Stimulated activated CD8-positive, alpha-beta memory T cell treated with anti-CD3 and anti-CD28 coated beads, Interleukin-2, amount 100 ng/mL, for 48 hours (primary cell): ENCODE results near the gene NRROS.
"Not testable (repeated sequence)": the region's sequence is repeated elsewhere in the genome, so short reads cannot be mapped to it uniquely, and the experiment has no call there.

Experiments used
- DNase-seq, 2 donors: peaks; one replicate each; pipeline ENCODE4 v3.0.0-alpha.2; 2020; ENCODE audit warnings: low read depth in 2 of 2

The NRROS gene

DNA sequence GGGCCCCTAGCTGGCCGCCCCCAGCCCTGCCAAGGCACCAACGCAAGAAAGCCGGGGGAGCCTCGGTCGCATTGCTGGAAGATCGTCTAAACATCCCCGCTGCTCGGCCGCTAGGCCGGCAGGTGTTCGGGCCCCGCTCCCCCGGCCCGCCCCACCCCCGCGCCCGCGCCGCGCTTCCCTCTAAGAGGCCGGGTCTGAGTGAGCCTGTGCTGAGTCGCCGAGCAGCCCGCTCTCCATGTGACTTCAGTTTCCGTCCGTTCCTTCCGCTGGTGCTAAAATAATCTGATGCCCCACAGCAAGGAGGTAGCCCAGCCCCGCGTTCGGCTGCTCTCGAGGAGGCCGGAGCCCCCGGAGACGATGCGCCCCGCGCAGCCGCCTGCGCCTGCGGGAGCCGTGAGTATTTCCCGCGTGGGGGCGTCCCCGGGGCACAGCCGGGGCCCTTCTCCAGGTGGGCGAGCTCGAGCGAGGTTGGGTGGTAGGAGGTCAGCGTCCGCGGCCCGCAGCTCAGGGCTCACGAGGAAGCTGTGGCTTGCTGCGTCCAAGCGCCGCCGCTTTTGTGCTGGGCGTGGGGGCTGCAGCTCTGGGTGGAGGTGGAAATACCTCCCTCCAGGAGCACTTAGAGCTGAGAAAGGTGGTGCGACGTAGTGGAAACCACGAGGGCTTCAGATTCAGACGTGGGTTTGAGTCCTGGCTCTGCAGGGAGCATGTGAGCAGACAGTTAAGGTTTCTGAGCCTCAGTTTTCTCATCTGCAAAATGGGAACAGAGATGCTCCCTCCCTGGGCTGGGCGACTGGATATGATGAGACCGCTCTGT is at the start of gene NRROS:
Gene NRROS, plus strand, starts transcription at position 212 of the 814 bp plus-strand sequence. CDS start 14,846 bp downstream, outside the sequence.
- peak; percentile 55 to 60 for DNase-seq

DNA sequence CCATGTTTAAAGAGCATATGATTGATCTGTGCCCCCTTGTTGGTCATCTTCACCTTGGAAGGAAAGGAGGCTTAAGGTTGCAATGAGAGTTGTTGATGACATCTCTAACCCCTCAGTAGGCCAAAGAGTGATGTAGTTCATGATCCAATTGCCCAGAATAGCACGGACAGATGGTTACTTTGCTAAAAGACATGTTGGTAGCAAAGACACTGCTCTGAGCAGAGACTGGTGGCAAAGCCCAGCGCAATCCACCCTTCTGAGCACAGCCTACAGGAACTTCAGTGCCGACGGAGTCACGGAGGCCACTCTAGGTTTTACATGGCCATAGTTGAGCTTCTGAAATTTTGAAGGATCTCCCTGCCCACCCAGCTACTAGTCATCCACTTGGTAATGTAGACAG is 49.2 kb upstream of the NRROS start:
- no peak for DNase-seq

DNA sequence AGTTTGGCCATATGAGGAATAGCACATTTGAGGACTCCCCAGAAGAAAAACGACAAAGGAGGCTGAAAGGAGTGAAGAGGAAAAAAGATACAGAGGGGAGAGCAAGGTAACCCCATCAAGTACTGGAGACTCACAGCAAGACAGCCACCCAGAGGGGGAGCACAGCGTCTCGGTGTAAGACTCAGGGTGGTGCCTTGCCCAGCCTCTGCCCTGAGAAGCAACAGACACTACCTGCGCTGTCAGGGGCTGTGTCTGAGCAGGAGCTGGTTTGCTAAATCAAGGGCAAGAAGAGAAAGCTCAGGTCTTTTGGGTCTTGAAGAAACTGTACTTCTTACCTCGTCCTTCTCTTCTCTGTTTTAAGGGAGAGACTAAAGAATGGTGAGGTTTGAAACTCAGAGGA is 43.1 kb upstream of the NRROS start:
- DNase-seq = no peak

DNA sequence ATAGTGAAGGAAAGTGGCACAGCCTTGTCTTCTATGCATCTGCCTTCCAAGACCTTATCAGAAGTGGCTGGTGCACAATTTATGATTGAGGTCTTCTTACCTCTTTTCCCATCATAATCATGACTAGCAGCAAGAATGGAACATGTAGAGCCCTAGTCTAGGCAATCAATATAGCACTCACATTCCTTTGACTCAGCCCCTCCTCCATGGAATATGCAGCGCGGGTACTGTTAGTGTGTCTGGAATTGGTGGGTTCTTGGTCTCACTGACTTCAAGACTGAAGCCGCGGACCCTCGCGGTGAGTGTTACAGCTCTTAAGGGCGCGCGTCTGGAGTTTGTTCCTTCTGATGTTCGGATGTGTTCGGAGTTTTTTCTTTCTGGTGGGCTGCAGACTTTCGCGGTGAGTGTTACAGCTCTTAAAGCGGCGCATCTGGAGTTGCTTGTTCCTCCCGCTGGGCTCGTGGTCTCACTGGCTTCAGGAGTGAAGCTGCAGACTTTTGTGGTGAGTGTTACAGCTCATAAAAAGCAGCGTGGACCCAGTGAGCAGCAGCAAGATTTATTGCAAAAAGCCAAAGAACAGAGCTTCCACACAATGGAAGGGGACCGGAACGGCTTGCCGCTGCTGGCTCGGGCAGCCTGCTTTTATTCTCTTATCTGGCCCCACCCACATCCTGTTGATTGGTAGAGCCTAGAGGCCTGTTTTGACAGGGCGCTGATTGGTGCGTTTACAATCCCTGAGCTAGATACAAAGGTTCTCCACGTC is 41.3 kb upstream of the NRROS start:
- DNase-seq = not testable (repeated sequence)

DNA sequence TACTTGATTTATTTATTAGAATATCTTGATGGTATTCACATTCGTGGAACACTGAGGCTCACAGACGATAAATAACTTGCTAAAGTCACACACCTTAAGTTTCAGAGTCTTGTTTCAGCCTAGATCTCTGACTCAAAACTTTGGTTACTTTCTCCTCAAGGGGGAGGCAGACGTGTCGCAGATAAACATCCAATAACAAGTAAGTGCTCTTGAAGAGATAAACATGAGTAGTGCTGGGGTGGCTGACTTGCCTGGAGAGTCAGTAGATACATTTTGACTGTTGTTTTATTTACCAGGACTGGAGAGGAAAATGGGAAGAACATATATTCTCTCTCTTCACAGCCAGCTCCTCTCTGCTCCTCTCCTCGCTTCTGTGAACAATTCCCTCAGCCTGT is 39.8 kb upstream of the NRROS start:
- DNase-seq = no peak

DNA sequence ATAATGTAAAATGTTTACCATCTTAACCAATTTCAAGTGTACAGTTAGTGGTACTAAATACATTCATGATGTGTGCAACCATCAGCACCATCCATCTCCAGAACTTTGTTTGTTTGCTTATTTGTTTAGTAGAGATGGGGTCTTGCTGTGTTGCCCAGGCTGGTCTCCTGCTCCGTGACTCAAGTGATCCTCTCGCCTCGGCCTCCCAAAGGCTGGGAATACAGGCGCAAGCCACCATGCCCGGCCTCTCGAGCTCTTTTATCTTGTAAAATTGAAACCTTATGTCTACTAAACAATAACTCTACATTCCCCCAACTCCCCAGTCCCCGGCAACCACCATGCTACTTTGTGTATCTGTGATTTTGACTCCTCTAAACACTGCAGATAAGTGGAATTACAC is 39.1 kb upstream of the NRROS start:
- no peak for DNase-seq

DNA sequence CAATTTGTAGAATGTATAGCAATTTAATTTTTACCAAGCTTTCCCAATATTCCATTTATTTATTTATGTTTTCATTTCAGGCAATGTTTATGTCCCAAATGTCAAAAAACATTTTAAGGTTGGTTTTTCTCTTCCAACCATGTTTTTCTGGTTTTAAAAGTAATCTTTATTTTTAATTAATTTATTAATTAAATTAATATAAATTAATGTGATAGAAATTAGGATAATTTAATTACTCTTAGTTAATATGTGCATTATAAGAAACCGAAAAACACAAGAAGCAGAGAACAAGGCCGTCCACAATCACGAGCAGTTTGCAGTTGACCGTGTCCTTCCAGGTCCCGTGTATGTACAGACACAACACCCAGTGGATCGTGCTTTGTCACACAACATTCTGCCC is 36.8 kb upstream of the NRROS start:
- DNase-seq = no peak

DNA sequence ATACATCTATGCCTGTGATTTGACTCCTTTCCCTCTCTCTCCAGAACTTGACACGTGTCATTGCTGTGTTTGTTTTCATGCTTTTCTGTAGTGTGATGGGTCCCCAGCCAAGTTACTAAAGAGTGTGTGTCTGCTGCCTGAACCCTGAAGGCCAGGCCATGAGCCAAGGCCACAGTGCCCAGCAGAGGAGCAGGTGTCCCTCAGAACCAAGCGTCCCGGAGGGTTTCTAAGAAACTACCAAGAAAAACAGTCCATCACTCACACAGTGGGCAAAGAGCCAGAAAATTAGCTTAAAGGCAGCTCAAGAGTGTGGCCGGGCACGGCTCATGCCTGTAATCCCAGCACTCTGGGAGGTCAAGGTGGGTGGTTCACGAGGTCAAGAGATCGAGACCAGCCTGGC is 35.8 kb upstream of the NRROS start:
- DNase-seq = no peak

DNA sequence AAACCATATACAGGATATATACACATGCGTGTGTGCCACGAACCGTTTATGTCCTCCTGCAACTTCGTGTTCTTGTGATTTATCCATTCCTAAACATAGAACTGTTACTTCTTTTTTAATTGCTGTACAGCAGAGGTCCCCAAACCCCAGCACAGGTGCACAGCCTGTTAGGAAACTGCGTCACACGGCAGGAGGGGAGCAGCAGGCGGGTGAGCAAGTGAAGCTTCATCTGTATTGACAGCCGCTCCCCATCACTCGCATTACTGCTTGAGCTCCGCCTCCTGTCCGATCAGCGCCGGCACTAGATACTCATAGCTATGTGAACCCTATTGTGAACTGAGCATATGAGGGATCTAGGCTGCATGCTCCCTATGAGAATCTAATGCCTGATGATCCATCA is 34.9 kb upstream of the NRROS start:
- DNase-seq = no peak

DNA sequence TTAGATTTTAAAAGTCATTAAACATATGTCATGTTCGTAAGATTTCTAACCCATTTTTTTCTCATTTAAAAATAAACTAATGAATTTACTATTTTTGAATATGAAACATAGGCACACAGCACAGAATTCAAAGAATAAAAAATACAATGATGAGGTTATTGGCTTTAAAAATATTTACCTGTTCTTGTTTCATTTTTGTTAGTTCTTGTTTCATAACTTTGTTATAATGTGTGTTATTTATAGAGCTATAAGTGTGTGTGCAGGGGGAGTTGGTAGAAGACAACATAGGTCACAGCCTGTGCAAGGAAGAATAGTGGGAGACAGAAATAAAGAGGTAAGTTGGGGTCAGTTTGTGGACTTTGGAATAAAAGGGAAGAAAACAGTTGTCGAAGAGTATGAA is 30.8 kb upstream of the NRROS start:
- no peak for DNase-seq

DNA sequence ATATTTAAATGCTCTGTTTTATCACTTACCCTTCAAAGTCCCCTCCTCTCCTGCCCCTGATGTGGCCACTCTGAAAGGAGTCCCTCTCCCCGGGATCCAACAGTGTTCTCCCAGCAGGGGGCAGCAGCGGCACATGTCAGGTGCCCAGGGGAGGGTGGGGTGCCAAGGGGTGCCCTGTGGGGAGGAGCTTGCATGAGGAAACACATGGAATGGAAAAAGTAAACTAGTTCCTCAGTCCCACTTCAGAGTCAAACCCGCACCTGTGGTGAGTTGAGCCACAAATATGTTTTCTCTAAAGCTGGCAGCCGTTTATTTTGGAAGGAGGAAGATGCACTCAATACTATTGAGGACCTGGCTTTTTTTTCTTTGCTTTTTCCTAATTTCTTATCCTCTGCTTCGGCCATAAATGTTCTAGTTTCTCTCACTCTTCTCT is 30.1 kb upstream of the NRROS start:
- peak; percentile 90 to 97 for DNase-seq

DNA sequence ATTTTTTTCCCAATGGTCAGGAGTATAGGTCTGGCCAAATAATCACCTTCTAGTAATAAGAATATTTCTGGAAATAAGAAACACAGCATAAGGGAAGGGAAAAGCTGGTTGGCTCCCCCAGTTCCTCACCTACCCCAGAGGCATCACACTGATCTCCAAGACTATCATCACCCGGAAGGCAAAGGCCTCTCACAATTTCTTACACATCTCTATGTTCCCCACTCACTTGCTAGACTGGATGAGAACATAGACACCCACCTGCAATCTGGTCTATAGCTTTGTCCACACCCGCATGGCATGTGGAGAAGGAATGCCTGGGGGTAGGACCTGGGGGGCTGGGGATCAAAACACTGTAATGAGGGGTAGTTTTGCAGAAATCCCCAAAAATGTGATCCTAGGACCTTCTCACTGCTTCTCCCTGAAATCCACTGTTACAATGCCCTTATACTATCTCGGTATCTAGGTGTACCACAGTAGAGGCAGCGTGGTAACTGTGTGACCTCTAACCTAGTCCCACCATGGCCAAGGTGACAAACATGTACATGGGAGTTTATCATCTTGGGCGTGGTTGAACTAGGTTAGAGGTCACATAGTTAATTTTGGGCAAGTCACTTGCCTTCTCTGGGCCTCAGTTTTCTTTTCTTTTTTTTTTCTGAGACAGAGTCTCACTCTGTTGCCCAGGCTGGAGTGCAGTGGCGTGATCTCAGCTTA is 29.5 kb upstream of the NRROS start:
- DNase-seq = no peak

DNA sequence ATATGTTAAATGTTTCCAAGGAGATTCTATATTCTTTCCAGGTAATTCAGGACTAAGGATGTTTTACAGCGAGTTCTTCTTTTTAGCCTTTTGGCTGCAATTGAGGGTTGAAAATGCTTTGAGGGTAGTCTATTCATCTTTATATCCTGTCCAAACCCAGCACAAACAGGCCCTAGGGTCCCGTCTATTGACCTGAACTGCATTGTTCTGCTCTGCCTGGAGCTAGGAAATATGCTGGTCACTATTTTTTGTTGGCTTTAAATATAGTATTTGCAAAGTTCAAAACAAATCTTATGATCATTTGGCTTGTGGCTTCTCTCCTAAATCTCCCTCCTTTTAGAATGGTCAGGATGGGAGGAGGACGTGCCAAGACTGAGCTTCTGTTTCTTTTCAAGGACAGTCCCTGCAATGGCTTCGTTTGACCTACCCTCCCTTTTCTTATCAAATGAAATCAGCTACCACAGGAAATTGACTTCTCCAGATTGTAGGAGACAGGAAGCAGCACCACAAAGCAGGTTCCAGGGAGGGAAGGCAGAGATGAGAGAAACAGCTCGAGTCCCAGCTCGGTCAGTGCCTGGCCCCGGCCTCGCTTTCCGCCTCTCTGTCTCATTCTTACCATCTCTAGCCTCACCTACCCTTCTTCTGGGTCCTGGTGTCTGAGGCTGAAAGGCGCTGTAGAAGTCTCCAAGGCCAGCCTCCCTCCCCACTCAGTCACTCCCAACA is 27.6 kb upstream of the NRROS start:
- DNase-seq = no peak

DNA sequence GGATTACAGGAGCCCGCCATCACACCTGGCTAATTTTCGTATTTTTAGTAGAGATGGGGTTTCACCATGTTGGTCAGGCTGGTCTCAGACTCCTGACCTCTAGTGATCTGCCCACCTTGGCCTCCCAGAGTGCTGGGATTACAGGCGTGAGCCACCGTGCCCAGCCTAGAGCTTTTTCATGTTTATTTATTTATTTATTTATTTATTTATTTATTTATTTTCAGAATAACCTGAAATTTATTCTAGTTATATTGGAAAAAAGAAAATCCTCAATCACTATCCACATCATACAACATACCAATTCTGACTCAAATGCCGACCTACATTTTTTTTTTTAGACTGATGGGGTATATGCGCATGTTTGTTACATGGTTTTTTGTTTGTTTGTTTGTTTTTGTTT is 24.3 kb upstream of the NRROS start:
- DNase-seq = not testable (repeated sequence)

DNA sequence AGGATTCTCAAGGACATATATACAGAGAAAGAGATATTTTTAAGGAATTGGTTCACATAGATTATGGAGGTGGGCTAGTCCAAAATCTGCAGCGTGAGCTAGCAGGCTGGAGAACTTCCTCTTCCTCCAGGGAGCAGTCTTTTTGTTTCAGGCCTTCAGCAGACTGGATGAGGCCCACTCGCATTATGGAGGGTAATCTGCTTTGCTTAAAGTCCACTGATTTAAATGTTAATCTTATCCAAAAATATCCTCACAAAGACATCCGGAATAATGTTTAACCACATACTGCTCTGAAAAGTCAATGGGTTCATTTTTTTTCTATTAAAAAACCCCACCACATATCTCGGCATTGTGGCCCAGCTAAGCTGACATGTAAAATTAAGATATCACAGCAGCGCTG is 22.2 kb upstream of the NRROS start:
- DNase-seq = no peak

DNA sequence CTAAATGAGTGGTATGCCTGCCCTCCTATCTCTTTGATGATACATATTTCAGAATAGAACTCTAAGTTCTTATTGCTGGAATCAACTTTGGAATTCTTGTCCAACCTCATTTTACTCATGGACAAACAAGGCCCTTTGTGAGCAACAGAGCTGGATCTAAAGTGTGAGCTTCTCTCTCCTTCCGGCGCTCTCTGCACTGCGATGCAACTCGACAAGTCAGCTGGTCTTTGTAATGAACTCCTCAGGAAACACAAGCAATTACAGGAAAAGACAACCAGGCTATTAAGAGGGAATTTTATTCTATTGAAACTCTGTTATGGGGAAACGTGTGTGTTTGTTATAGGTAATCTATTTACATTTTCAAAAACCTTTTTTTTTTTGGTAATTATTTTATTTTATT is 20.3 kb upstream of the NRROS start:
- no peak for DNase-seq

DNA sequence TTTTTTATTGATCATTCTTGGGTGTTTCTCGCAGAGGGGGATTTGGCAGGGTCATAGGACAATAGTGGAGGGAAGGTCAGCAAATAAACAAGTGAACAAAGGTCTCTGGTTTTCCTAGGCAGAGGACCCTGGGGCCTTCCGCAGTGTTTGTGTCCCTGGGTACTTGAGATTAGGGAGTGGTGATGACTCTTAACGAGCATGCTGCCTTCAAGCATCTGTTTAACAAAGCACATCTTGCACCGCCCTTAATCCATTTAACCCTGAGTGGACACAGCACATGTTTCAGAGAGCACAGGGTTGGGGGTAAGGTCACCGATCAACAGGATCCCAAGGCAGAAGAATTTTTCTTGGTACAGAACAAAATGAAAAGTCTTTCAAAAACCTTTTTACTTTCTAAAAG is 19.9 kb upstream of the NRROS start:
- not testable (repeated sequence) for DNase-seq

DNA sequence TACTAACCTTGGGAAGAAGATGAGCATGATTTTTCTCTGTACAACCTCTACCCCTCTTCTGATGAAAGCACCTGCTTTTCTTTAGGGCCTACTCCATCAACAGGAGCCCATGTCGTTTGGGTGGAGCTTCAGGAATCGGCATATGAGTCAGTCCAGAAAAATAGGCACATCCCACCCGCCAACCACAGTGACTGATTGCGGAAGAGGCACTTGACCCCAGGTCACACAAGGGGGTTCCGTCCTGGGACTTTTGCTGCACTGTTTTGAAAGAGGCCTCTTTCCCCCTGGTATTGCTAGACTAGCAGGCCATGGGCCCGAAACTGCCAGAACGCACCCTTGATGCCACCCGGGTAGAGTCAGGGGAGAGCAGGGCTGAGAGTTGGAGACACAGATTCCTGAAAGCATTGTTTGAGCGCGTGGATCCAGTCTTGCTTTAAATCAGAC is 19.3 kb upstream of the NRROS start:
- no peak for DNase-seq

DNA sequence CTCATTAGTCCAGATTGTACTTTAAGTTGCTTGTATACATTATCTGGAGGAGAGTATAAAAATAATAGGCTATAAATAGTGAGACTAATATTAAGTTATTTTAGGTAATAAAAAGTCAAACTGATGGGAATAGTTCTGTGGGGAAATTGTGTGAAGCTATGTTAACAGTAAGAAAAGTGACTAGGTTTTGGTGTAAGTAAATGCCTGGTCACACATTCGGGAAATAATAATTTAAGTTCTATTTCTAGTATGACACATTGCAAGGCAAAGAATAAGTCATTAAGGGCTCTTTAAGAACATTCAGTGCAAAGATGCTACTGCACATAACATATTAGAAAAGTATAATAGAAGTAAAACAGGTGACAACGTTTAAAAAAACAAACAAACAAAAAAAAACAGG is 18.8 kb upstream of the NRROS start:
- DNase-seq = no peak

DNA sequence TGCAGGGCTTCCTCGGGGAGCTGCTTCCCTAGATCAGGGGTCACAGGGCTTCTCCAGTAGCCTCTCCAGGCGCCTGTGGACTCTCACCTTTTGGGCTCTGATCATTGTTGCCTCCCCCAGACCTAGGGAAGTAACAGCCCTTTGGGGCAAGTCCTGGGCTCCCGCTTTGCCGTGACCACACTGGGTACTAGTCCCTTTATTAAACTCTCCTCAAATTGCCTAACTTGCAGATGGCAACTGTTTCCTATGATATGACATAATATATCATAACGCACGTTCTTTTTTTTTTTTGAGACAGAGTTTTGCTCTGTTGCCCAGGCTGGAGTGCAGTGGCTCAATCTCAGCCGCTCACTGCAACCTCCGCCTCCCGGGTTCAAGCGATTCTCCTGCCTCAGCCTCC is 17.9 kb upstream of the NRROS start:
- no peak for DNase-seq

DNA sequence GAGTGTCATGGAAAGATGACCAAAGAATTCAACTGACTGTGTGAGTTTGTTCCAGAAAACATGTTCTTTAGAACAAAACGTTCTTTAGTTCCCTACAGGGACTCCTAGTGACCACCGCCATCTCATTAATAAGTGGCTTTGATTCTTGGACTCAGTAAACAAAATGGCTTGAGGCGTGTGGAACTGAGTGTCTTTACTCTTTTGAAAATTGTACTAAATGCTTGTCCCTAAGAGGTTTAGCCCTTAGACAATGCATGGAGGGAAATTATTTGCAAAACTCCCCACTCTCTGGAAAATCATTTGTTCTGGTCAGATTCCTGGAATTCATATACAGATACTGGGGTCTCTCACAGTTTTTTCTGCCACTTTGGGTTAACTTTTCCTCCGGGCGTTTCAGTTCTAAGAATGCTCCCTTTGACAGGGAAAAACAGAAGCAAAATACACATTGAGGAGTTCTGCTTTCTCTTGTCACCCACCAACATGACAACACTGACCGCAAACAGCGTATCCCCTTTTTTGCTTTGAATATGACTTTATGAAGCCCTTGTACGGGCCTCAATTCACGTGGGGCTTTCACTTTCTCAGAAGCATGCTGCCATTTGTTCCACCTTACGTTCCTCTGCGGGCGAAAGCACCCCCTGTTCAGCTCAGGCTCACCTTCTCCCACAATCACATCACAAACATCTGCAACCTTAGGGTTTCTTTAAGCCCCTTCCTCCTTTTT is 15.3 kb upstream of the NRROS start:
- no peak for DNase-seq
